Cardiac fibroblast (primary cell): Measurements from ENCODE around the gene SNU13.
"Not testable (repeated sequence)": the region's sequence is repeated elsewhere in the genome, so short reads cannot be mapped to it uniquely, and the experiment has no call there.

Source experiments
- DNase-seq, 2 donors: peaks; one replicate each; pipeline versions ENCODE4 v3.0.0 to v3.0.0-alpha.2; 2010; ENCODE audit warnings: low read depth in 2 of 2
- H3K4me3 ChIP-seq, 2 donors: replicated peaks in 1 of 2; 1 replicate in 1 of 2; 2 replicates in 1 of 2; pipeline ENCODE4 v1.5.1; 2011; ENCODE audit warnings: low read depth in 2 of 2, low read length in 2 of 2, mild to moderate bottlenecking in 2 of 2, moderate library complexity in 1 of 2
- TF ChIP-seq, protein P1 (sequence below): IDR thresholded peaks from one replicate; pipeline ENCODE4 v1.5.1; 2011; ENCODE audit warnings: low read depth, mild to moderate bottlenecking, low read length, inconsistent platforms

The SNU13 gene

DNA sequence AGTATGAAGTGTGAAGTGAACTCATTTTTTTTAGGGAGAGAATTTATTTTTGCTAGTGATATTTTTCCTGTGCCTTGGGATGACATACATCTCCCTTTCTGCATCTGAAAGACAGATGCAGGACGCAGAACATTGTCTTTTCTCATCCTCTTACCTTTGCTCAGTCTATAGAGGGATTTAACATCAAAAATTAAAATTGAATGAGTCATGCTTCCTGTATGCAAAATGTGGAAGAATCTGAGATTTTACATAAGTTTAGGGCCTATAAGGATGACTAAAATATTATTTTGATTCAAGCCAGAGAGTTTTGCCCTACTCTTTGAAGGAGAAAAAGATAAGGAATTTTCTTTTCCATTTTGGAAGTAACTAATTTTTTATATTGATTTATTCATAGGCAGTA, 40.2 kb downstream of the SNU13 start:
- no peak overlapping the region for H3K4me3 ChIP-seq
- no peak for DNase-seq
- TF ChIP-seq, protein P1, sequence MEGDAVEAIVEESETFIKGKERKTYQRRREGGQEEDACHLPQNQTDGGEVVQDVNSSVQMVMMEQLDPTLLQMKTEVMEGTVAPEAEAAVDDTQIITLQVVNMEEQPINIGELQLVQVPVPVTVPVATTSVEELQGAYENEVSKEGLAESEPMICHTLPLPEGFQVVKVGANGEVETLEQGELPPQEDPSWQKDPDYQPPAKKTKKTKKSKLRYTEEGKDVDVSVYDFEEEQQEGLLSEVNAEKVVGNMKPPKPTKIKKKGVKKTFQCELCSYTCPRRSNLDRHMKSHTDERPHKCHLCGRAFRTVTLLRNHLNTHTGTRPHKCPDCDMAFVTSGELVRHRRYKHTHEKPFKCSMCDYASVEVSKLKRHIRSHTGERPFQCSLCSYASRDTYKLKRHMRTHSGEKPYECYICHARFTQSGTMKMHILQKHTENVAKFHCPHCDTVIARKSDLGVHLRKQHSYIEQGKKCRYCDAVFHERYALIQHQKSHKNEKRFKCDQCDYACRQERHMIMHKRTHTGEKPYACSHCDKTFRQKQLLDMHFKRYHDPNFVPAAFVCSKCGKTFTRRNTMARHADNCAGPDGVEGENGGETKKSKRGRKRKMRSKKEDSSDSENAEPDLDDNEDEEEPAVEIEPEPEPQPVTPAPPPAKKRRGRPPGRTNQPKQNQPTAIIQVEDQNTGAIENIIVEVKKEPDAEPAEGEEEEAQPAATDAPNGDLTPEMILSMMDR: no peak

DNA sequence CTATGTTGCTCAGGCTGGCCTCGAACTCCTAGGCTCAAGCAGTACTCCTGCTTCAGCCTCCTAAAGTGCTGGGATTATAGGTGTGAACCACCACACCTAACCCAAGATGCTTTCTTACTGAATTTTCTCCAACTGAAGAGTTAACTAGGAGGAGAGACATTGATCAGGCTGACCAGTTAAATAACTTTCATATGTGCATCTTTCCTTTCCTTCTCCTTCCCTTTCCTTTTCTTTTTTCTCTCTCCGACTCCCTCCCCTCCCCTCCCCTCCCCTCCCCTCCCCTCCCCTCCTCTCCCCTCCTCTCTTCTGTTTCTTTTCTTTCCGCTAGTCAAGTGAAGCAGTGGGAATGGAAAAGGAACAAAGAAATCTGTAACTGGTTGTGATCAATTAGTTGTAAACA, 40.9 kb downstream of the SNU13 start:
- DNase-seq: no peak
- TF ChIP-seq, protein P1: no peak
- H3K4me3 ChIP-seq: no peak overlapping the region

DNA sequence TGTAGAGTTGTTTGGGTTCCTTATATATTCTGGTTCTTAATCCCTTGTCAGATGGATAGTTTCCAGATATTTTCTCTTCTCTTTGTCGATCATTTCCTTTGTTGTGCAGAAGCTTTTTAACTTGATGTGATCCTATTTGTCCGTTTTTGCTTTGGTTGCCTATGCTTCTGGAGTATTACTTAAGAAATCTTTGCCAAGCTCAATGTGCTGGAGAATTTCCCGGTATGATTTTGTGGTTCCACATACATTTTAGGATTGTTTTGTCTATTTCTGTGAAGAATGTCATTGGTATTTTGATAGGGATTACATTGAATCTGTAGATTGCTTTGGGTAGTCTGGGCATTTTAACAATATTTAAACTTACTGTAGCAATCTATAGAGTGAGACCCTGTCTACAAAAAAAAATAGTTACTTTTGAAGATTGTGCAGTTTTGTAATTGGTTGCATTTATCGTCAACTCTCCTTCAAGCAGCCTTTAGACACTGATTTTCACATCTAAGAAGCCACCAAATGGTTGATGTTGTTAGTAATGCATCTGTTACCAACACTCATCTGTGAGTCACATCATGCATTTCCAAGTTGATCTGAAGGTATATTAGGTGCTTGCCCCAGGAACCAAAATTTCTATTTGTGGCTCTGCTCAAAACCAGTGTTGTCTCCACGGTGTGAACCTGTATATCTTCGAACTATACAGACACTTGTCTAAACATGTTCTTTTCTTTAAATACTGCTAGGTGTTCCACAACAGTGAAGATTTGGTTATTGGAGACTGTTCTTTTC, 46.1 kb downstream of the SNU13 start:
- TF ChIP-seq, protein P1: no peak
- no peak for DNase-seq
- H3K4me3 ChIP-seq: no peak overlapping the region

DNA sequence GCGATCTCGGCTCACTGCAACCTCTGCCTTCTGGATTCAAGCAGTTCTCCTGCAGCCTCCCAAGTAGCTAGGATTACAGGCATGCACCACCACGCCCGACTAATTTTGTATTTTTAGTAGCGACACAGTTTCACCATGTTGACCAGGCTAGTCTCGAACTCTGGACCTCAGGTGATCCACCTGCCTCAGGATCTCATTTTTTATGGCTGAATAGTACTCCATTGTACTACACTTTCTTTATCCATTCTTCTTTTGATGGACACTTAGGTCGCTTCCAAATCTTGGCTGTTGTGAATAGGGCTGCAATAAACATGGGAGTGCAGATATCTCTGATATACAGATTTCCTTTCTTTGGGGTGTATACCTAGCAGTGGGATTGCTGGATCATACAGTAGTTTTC, 46.8 kb downstream of the SNU13 start:
- TF ChIP-seq, protein P1: no peak
- DNase-seq: no peak
- H3K4me3 ChIP-seq: no peak overlapping the region

DNA sequence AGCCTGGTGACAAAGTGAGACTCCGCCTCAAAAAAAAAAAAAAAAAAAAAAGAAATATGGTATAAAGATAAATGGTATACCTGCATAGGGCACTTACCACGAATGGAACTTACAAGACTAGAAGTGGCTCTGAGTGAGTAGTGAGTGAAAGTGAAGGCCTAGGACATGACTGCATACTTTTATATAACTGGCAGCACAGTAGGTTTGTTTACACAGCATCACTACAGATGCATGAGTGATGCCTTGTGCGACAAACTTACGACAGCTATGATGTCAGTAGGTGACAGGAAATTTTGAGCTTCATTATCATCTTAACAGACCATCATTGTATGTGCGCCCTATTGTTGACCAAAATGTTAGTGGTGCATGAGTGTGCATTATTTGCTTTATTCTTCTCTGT, 49.9 kb downstream of the SNU13 start:
- TF ChIP-seq, protein P1: no peak
- no peak for DNase-seq
- H3K4me3 ChIP-seq: no peak overlapping the region

DNA sequence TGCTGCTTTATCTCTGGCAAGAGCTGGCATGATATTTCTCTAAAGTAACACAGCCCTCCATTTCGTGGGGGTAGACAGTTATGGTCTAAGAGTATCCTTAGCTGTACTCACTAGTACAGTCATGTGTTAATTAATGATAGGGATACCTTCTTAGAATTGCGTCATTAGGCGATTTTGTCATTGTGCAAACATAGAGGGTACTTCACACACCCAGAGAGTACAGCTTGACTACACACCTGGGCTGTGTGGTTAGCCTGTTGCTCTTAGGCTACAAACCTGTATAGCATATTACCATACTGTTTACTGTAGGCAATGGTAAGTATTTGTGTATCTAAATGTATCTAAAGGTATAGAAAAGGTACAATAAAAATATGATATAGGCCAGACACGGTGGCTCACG, 50.5 kb downstream of the SNU13 start:
- TF ChIP-seq, protein P1: no peak
- H3K4me3 ChIP-seq: no peak overlapping the region
- DNase-seq: no peak

DNA sequence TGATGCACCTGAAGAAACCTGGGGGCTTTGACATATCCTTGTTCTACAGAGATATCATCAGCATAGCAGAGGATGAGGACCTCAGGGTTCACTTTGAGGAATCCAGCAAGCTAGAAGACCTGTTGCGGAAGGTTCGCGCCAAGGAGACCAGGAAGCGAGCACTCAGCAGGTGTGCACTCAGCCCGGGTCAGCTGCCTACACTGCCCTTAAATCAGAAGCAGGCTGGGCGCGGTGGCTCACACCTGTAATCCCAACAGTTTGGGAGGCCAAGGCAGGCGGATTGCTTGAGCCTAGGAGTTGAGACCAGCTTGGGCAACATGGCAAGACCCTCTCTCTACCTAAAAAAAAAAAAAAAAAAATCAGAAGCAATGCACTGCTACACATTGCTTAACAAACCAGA, 51.0 kb downstream of the SNU13 start:
- DNase-seq, H3K4me3 ChIP-seq: not testable (repeated sequence)
